GM19395 (cell line): ENCODE data around the gene KANSL3.

Experiments used
- ATAC-seq: cut with Tn5 transposase; IDR thresholded peaks from one replicate; pipeline ENCODE4 v1.9.1; 2021; ENCODE audit warnings: mild to moderate bottlenecking, moderate library complexity; ENCODE audit not compliant: unreplicated experiment

KANSL3 gene

GRCh38 chr2:96546797-96547196 is 91.3 kb downstream of the KANSL3 start:
- no peak for ATAC-seq

DNA sequence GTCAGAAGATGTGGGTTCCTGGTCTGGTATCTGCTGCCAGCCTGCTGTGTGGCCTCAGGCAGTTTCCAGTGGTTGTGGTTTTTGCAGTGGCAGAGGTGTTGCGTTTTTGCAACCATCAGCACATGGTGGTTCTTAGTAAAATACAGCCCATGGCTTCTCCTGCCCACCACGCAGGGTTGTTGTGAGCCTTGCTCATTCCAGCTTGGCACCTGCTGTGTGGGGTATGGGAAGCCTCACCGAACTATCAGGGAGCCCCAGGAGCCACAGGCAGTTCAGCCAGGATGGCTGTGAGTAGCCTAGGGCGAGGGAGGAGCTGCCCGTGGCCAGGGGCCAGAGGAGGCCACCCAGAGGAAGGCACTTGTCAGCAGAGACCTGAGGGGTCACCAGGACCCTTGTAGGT is 91.8 kb downstream of the KANSL3 start:
- no peak for ATAC-seq
